Mammary epithelial cell (primary cell): Measurements from ENCODE around the gene SAMD4B.

Experiments
- EZH2 ChIP-seq: IDR thresholded peaks from 2 replicates; pipeline ENCODE4 v1.6.1; 2012; ENCODE audit warnings: low read length, inconsistent platforms, borderline replicate concordance
- TF ChIP-seq, protein P1 (sequence below), 2 donors: IDR thresholded peaks in 1 of 2; conservative IDR thresholded peaks in 1 of 2; 2 replicates each; pipeline ENCODE4 v1.5.1; 2011 to 2012; ENCODE audit warnings: inconsistent platforms in 2 of 2, low read length in 2 of 2, mild to moderate bottlenecking in 2 of 2, control low read depth in 1 of 2, low read depth in 1 of 2; ENCODE audit not compliant: insufficient read depth in 1 of 2; ENCODE audit errors: extremely low read depth in 1 of 2

GRCh38 chr19:39349326-39349725, 7.1 kb downstream of the SAMD4B start:
- TF ChIP-seq, protein P1, sequence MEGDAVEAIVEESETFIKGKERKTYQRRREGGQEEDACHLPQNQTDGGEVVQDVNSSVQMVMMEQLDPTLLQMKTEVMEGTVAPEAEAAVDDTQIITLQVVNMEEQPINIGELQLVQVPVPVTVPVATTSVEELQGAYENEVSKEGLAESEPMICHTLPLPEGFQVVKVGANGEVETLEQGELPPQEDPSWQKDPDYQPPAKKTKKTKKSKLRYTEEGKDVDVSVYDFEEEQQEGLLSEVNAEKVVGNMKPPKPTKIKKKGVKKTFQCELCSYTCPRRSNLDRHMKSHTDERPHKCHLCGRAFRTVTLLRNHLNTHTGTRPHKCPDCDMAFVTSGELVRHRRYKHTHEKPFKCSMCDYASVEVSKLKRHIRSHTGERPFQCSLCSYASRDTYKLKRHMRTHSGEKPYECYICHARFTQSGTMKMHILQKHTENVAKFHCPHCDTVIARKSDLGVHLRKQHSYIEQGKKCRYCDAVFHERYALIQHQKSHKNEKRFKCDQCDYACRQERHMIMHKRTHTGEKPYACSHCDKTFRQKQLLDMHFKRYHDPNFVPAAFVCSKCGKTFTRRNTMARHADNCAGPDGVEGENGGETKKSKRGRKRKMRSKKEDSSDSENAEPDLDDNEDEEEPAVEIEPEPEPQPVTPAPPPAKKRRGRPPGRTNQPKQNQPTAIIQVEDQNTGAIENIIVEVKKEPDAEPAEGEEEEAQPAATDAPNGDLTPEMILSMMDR (conservative IDR thresholded peaks at IDR 0.05 in 1 of 2, IDR thresholded peaks at IDR 0.05 in 1 of 2; ENCODE audit: extremely low read depth in 1 of 2, insufficient read depth in 1 of 2, low read depth in 1 of 2, low read length in 2 of 2) = no peak
- no peak for TF ChIP-seq EZH2
